ENCODE data around the gene CDK6. TPM values are rescaled to one million over a fixed set of nuclear protein-coding genes. Genes with fewer than 3 reads are reported as not detected.

Gene CDK6
- total and polyA plus RNA-seq, 2 of the 8 experiments (the other 6 are each of a cell fraction or from before 2014, with no cell fraction given): 5.9 to 18.9 TPM

DNA sequence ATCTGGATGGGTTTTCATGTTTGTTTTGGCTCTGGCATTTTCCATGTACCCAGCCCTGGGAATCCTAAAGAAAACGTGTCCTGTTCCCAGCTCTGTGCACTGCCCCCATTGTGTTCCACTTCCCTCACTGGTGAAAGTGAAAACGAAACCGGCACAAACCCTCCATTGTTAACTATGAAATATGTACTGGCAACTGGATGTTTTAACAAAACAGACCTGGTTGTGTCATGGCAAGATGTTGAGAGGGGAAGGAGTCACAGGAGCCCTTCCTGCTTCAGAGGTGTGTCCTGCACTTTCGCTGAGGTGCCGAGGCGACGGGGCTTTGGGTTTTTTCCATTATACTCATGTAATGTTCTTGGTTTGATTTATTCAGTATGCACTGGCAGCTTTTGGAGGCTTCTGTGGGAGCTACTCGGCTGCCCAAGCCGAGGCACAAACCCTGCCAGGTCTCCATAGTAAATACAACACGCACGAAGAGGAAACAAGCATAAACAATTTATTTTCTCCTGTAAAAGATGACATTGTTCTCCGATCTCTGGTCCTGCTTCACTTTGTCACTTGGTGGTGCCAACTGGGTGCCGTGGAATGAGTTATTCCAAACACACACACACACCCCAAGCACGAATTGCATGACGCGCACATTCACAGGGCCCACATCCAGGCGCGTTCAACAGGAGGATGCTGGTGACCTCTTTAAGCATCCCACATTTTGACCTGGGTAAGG, 118.2 kb downstream of the CDK6 start:
- Histone ChIP-seq H4K8ac (ENCODE audit: extremely low read depth, insufficient read depth, low read length) (no peak overlapping the region), H2BK5ac (ENCODE audit: low read depth, low read length) (no peak overlapping the region), H3K79me2 (ENCODE audit: control insufficient read depth in 1 of 2, insufficient read depth in 2 of 2, low read length in 2 of 2) (no peaks in the 10 kb centered on the region), H2AK5ac (ENCODE audit: low read depth, low read length) (no peak overlapping the region; the same call in 1 of the 2 replicates), H3K4me1 (replicated peaks in 1 of 4; ENCODE audit: control insufficient read depth in 3 of 4, insufficient read depth in 4 of 4, low read length in 3 of 4) (no peaks in the 10 kb centered on the region), H4K20me1 (replicated peaks in 1 of 2; ENCODE audit: control insufficient read depth in 1 of 2, insufficient read depth in 2 of 2, low read length in 2 of 2) (no peaks in the 10 kb centered on the region), H2BK12ac (ENCODE audit: low read depth, low read length) (no peak overlapping the region), H4K91ac (replicated peaks; ENCODE audit: insufficient read length, low read length) (no peak overlapping the region), H3K27ac (ENCODE audit: low read depth, low read length) (no peak overlapping the region), H3K79me1 (ENCODE audit: low read depth, low read length) (no peaks in the 10 kb centered on the region; the same call in 1 of the 2 replicates), H2BK20ac (ENCODE audit: low read length) (no peak overlapping the region), H3K27me3 (replicated peaks in 1 of 4; ENCODE audit: control insufficient read depth in 3 of 4, extremely low read depth in 1 of 4, insufficient read depth in 3 of 4, low read length in 3 of 4) (no peaks in the 10 kb centered on the region), H3K4me2 (ENCODE audit: insufficient read depth in 1 of 2, low read depth in 2 of 2, low read length in 2 of 2) (no peak overlapping the region), H2BK120ac (replicated peaks; ENCODE audit: low read depth, low read length) (no peak overlapping the region), H2AFZ (ENCODE audit: low read length) (no peak overlapping the region), H3K18ac (ENCODE audit: extremely low read depth, low read length) (no peak overlapping the region; the same call in 1 of the 2 replicates), H4K5ac (ENCODE audit: insufficient read length, low read depth, low read length) (no peak overlapping the region), H2BK15ac (ENCODE audit: low read length) (no peak overlapping the region), H3K23me2 (ENCODE audit: low read depth, low read length) (no peaks in the 10 kb centered on the region; the same call in 1 of the 2 replicates), H3K9ac (replicated peaks in 1 of 4; ENCODE audit: extremely low read depth in 1 of 4, low read depth in 3 of 4, low read length in 3 of 4) (no peak overlapping the region), H3K4me3 (ENCODE audit: extremely low read depth in 1 of 4, insufficient read depth in 2 of 4, low read depth in 3 of 4, low read length in 4 of 4) (no peak overlapping the region), H3K36me3 (ENCODE audit: control insufficient read depth in 2 of 4, insufficient read depth in 4 of 4, low read length in 3 of 4) (no peaks in the 10 kb centered on the region), H3K4ac (replicated peaks; ENCODE audit: insufficient read length, low read depth, low read length) (no peak overlapping the region), H3K9me3 (ENCODE audit: insufficient read depth in 2 of 2, low read depth in 1 of 2, low read length in 1 of 2) (no peaks in the 10 kb centered on the region), H3K14ac (ENCODE audit: insufficient read length) (no peak overlapping the region), H3K56ac (replicated peaks; ENCODE audit: insufficient read length, low read depth, low read length) (no peak overlapping the region), H3K23ac (ENCODE audit: insufficient read length) (no peak overlapping the region)
- ChIA-PET CTCF (ENCODE audit: partially characterized antibody) (interaction anchor here (1.1 kb wide), 1 partner anchor 16 kb away, joined by 4 read pairs; no protein-coding TSS in a partner anchor), POLR2A (ENCODE audit: partially characterized antibody) (no interaction called here)
- 93% methylated on average over 18 of the region's 18 CpGs; no CpG with 5 or more reads in 1 of the 2 experiments for WGBS, 2 experiments (ENCODE audit: extremely low coverage in 1 of 2, insufficient coverage in 1 of 2, insufficient read length in 1 of 2, insufficient replicate concordance in 2 of 2, low coverage in 1 of 2, low lambda C conversion rate in 2 of 2, missing lambda C conversion rate in 1 of 2)
- FAIRE-seq: no peak
- DNase-seq (ENCODE audit: low read depth in 1 of 2, low spot score in 2 of 2): no peak
- no peak for TF ChIP-seq TAF1 (IDR thresholded peaks at IDR 0.05; ENCODE audit: low read depth, low read length)
- no peak for TF ChIP-seq CHD1 (IDR thresholded peaks at IDR 0.05; ENCODE audit: low read depth, low read length)
- TF ChIP-seq KDM4A (IDR thresholded peaks at IDR 0.05; ENCODE audit: low read depth, low read length, severe bottlenecking): no peak
- no peak for TF ChIP-seq SUZ12 (IDR thresholded peaks at IDR 0.05; ENCODE audit: low read length)

Measured in H1 (cell line).